Measurements from ENCODE around the gene FAM25A.
A peak's percentile ranks its signal among the peaks of the same experiment; 100 is the strongest.
"Not testable (repeated sequence)": the region's sequence is repeated elsewhere in the genome, so short reads cannot be mapped to it uniquely, and the experiment has no call there.

FAM25A gene

GRCh38 chr10:86979296-86979818 is 40.7 kb upstream of the FAM25A start:
- DNase-seq (ENCODE audit: low read depth): no peak
- no peak overlapping the region for H3K4me3 ChIP-seq (ENCODE audit: low read depth, low read length)
- TF ChIP-seq MYC (IDR thresholded peaks at IDR 0.05; ENCODE audit: low read depth, low read length) (no peak), CTCF (IDR thresholded peaks at IDR 0.05; ENCODE audit: low read depth, low read length) (no peak), MAX (IDR thresholded peaks at IDR 0.05; ENCODE audit: low read depth, low read length) (no peak)

- DNase-seq (ENCODE audit: low read depth): no peak
- no peak overlapping the region for H3K4me3 ChIP-seq (ENCODE audit: low read depth, low read length)
- TF ChIP-seq MYC (IDR thresholded peaks at IDR 0.05; ENCODE audit: low read depth, low read length) (no peak), CTCF (IDR thresholded peaks at IDR 0.05; ENCODE audit: low read depth, low read length) (no peak), POLR2A (IDR thresholded peaks at IDR 0.05; ENCODE audit: extremely low read depth, insufficient read length) (no peak), MAX (IDR thresholded peaks at IDR 0.05; ENCODE audit: low read depth, low read length) (no peak)
Measured at GRCh38 chr10:86979977-86980448, 40.1 kb upstream of the FAM25A start.

- DNase-seq (ENCODE audit: low read depth): peak; percentile 37
- H3K4me3 ChIP-seq (ENCODE audit: low read depth, low read length): not testable (repeated sequence)
Measured at GRCh38 chr10:86981020-86981419, 39.1 kb upstream of the FAM25A start.

- H3K4me3 ChIP-seq (ENCODE audit: low read depth, low read length): no peak overlapping the region
- TF ChIP-seq POLR2A (IDR thresholded peaks at IDR 0.05; ENCODE audit: extremely low read depth, insufficient read length): no peak
- no peak for TF ChIP-seq CTCF (IDR thresholded peaks at IDR 0.05; ENCODE audit: low read depth, low read length)
- TF ChIP-seq MAX (IDR thresholded peaks at IDR 0.05; ENCODE audit: low read depth, low read length): no peak
- no peak for TF ChIP-seq MYC (IDR thresholded peaks at IDR 0.05; ENCODE audit: low read depth, low read length)
- DNase-seq (ENCODE audit: low read depth): no peak
Measured at GRCh38 chr10:86981716-86982115, 38.4 kb upstream of the FAM25A start.

GRCh38 chr10:86984498-86984897 is 35.6 kb upstream of the FAM25A start:
- not testable (repeated sequence) for DNase-seq (ENCODE audit: low read depth)

GRCh38 chr10:86988520-86988919 is 31.6 kb upstream of the FAM25A start:
- DNase-seq (ENCODE audit: low read depth): no peak
- TF ChIP-seq POLR2A (IDR thresholded peaks at IDR 0.05; ENCODE audit: extremely low read depth, insufficient read length) (no peak), MYC (IDR thresholded peaks at IDR 0.05; ENCODE audit: low read depth, low read length) (no peak)
- H3K4me3 ChIP-seq (ENCODE audit: low read depth, low read length): no peak overlapping the region

More at GRCh38 chr10:86984498-86984897, 35.6 kb upstream of the FAM25A start:
- not testable (repeated sequence) for H3K4me3 ChIP-seq (ENCODE audit: low read depth, low read length)

GRCh38 chr10:86991362-86991761 is 28.7 kb upstream of the FAM25A start:
- not testable (repeated sequence) for H3K4me3 ChIP-seq (ENCODE audit: low read depth, low read length); DNase-seq (ENCODE audit: low read depth)

- no peak for DNase-seq (ENCODE audit: low read depth)
- no peak for TF ChIP-seq CTCF (IDR thresholded peaks at IDR 0.05; ENCODE audit: low read depth, low read length)
- TF ChIP-seq MAX (IDR thresholded peaks at IDR 0.05; ENCODE audit: low read depth, low read length): no peak
- no peak for TF ChIP-seq POLR2A (IDR thresholded peaks at IDR 0.05; ENCODE audit: extremely low read depth, insufficient read length)
- TF ChIP-seq MYC (IDR thresholded peaks at IDR 0.05; ENCODE audit: low read depth, low read length): no peak
- no peak overlapping the region for H3K4me3 ChIP-seq (ENCODE audit: low read depth, low read length)
Measured at GRCh38 chr10:86992456-86992855, 27.6 kb upstream of the FAM25A start.
